Activated CD4-positive, alpha-beta T cell treated with anti-CD3 and anti-CD28 coated beads for 4 hours (primary cell): ENCODE measurements around the gene PROK1.
"Not testable (repeated sequence)": the region's sequence is repeated elsewhere in the genome, so short reads cannot be mapped to it uniquely, and the experiment has no call there.

Source experiments
- DNase-seq, 2 donors: peaks; one replicate each; pipeline ENCODE4 v3.0.0-alpha.2; 2020

The PROK1 gene

DNA sequence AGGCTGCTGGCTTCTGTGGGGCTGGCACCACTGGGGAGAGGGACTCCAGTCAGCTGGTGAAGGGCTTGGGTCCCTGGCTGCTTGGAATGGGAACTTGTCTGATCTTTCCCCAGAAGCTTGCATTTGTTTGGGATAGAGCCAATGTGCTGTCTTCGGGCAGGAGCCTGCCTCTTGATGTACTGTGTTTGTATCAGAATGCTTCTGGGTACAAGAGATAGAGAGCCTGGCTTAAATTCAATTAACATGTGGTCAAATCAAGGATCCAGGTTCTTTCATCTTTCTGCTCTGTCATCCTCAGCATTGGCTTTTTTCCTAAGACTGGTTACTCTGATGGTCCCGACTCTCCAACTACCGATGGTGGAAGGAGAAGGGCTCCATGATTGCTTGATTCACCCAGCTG lies 16.0 kb upstream of the PROK1 start:
- no peak for DNase-seq

DNA sequence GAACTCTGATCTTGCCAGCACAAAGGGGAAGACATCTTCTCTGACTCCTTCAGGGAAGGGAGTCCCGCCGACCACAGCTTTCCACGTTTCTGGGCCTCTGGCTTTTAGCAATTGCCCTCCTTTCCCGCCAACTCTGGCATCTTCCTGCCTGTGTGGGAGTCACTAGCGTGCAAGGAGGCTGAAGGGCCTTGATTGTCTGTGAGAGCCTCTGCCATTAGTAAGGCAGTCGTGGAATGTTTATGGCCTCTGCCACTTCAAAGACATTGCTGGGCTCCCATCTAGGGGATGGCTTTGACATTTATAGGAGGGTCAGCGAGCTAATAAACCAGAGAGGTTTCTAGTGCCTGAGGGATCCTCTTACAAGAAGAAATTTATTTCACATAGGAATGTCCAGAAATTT lies 14.3 kb upstream of the PROK1 start:
- no peak for DNase-seq

DNA sequence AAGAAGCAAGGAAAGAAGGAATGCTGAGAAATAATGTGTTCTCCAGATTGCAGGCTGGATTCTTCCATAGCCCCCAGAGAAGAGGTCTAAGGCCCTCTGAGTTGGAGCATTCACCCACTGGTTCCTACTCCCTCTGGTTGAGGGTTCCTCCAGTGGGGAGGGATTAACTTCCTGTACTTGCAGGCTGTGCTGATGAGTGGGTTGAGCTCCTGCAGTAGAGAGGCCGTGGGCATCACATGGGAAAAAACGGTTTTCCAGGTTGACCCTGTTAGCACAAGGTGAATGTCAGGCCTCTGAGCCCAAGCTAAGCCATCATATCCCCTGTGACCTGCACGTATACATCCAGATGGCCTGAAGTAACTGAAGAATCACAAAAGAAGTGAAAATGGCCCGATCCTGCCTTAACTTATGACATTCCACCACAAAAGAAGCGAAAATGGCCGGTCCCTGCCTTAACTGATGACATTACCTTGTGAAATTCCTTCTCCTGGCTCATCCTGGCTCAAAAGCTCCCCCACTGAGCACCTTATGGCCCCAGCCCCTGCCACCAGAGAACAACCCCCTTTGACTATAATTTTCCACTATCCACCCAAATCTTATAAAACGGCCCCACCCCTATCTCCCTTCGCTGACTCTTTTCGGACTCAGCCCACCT lies 13.2 kb upstream of the PROK1 start:
- DNase-seq: not testable (repeated sequence)

DNA sequence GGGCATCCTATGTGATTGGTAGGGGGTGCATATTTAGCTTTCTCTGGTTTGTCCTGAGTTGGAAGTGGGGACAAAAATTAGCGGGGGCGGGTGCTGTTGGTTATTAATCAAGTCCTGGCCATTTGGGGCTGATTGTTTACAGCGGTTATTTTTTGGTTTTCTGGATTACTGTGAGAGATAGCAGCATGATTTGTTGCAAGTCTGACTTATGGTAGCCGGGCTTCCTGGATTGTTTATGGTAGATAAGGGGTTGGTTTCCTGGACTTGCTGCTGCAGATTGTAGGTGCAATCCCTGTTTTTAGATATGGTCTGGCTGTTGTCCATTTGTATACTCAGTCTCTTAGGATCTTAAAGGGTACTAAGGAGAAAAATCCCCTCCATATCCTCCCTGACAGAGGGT lies 12.1 kb upstream of the PROK1 start:
- no peak for DNase-seq

DNA sequence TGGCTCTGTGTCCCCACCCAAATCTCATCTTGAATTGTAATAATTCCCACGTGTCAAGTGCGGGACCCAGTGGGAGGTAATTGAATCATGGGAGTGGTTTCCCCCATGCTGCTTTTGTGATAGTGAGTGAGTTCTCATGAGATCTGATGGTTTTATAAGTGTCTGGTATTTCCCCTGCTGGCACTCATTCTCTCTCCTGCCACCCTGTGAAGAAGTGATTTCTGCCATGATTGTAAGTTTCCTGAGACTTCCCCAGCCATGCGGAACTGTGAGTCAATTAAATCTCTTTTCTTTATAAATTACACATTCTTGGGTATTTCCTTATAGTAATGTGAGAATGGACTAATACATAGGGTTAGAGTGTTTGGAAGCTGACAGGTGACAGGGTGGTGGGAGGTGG lies 11.1 kb upstream of the PROK1 start:
- not testable (repeated sequence) for DNase-seq

DNA sequence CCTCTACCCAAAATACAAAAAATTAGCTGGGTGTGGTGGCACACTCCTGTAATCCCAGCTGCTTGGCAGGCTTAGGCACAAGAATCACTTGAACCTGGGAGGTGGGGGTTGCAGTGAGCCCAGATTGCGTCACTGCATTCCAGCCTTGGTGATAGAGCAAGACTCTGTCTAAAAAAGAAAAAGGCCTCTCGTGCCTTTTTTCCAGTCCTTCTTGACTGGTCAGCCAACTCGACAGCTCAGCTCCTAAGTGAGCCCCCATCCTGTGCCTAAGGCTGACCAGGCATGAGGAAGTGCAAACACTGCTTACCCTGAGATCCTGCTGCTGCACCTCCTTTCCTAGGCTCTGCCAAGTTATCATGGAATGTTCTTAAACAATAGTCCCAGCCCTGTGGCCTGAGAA lies 10.1 kb upstream of the PROK1 start:
- DNase-seq: no peak

DNA sequence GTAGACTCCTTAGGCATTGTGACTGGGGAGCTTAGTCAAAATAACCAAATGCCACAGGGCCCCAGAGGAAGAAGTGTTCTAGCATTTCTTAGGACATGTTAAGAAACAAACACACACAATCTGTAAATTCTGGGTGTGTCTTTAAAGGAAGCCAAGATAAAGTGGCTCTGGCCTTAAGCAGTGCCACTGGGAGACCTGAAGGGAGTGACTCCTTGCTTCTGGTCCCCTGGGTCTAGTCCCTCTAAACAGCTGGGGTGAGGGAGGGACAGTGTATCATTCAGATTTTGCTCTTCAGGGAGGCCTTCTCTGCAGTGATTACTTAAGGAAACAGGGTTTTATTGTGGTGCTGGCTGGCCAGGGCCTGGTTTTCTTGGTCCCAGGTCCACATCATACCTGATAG lies 9.1 kb upstream of the PROK1 start:
- DNase-seq: no peak

DNA sequence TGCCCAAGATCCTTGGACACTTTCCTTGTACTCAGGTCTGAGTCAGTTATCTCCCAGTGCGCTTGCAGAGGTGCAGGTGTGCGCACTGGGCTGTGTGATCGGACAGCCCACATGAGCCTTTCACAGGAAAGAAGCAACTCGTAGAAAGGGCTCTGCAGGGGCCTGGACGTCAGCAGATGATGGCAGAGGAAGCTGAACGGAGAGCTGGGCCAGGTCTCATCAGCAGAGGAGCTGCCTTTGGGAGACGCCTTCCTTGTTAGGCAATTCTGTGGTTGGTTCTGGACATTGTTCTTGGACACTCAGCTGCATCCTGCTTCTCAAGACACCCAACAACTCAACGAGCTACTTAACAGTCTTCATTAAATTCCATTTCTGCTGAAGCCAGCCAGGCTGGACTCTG lies 7.5 kb upstream of the PROK1 start:
- DNase-seq: no peak

DNA sequence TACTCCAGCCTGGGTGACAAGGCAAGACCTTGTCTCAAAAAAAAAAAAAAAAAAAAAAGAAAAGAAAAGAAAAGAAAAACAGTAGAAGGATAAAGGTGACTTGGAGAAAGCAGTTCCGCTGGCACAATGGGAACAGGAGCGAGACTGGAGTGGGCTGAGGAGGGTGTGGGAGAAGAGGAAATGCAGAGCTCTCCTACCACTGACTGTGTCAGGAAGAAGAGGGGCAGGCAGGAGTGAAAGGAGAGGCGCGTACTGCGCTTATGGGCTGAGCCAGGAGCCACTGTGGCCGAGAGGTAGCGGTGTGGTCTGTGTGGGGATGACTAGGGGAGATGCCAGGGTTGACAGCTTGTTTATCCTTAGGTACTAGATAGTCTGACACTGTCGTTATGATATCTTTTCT lies 6.4 kb upstream of the PROK1 start:
- no peak for DNase-seq

DNA sequence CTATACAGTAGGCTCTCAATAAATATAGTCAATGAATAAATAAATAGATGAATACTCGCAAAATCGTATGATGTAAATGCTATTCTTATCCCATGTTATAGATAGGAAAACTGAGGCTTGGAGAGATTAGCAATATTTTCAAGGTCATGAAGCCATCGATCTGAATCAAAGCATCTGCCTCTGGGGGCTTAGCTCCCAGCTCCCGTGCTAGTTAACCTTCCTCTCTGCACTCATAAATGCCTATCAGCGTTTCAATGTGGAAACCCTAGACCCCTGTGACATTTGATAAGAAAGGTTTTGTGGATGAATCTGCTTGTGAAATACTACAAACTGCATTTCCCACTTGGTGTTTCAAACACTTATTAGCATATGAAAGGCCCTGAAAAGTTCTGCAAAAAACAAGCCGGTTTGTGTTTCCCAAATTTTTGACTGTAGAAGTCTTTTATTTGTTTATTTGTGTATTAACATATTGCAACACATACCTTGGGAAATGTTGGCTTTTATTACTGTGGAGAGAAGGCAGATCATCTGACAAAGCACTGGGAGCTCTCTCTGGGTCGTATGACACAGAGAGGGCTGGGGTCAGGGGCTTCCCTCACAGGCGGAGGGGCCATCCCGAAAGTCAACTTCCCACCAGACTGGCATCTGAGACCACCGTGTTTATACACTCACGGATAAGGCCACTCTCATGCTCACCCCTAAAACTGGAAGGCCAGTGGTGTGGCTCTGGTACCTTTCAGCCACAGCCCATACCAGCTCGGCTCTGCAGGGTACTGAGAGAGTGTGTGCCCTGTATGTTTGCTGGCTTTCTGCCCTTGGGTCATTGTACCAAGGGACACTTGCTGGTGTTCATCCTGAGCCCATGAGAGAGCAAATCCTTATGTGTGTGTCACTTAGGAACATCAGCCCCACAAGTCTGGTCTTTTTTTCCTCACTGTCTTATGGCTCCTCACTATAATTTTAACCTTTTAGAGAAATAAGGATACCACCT lies 993 bp upstream of the PROK1 start:
- DNase-seq: no peak

DNA sequence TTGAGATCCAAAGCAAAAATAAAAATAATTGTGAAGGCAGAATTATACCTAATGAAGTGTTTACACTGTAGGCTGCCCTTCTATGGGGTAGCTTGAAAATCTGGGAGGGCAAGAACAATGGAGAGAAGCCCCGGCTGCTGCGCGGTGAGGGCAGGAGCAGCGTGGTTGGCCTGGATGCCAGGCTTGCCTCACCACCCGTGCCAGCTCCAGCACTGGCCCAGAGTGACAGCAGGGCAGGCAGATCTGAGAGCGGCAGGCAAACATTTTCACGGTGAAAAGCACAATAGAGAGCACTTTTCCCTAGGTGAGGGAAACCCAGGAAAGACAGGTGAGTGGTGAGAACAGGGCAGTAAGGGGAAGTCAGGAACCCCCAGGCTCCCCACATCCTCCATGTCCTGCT lies 1.4 kb downstream of the PROK1 start:
- no peak for DNase-seq

DNA sequence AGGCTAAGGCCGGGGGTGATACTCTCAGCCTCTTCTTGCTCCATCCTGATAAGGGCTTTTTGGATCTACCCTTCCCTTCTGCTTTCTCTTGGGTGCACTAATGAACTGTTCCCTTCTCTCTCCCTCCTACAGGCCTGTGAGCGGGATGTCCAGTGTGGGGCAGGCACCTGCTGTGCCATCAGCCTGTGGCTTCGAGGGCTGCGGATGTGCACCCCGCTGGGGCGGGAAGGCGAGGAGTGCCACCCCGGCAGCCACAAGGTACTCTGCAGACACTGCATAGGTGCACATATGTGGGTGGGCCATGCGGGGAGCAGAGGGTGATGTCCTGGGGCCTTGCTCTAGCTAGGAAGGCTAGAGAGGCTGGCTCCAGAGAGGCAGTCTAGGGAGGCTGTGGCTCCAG lies 2.9 kb downstream of the PROK1 start:
- no peak for DNase-seq

DNA sequence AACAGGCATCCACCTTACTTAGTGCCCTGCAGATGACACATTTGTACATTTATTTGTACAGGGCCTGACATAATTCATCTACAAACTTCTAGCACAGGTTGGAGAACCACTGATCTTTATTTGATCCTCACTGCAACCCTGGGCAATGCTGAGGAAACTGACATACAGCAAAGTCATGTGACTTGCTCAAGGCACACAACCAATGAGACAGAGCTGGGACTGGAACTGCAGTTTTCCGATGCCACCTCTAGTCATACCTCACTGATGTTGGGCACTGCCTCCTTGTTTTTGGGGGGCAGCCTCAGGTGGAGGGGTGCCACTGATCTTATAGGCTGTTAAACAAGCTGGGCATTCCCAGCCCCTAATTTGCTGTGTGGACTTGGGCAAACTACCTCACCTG lies 3.4 kb downstream of the PROK1 start:
- no peak for DNase-seq

DNA sequence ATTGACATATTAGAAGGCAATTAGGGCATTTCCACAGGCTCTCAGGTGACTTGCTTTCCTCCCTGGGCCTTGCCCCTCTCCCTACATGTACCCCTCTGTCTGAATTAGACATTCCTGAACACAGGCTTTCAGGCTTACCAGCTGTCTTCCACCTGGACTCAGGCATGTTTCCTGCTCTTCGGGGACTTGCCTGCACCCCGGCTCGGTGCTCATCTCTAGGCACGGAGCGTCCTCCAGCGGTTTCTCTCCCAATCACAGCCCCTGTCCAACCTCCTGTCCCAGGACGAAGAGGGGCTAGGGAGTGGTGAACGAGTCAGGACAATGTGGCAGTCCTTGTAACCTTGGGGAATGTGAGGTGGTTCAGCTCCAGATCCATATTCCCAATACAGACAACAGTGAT lies 4.2 kb downstream of the PROK1 start:
- no peak for DNase-seq

DNA sequence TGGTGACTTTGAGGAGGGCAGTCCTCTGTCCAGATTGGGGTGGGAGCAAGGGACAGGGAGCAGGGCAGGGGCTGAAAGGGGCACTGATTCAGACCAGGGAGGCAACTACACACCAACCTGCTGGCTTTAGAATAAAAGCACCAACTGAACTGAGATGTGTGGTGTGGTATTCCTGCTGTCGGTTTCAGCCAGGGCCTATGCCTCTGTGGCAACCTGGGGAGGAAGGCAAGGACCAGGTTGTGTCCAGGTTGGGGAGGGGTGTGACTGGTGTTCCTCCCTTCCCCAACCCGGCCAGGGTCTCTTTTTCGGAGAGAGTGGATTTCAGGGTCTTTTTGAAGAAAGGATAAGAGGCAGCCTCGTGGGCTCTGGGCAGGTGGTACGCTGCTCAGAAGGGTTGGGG lies 6.3 kb downstream of the PROK1 start:
- no peak for DNase-seq

DNA sequence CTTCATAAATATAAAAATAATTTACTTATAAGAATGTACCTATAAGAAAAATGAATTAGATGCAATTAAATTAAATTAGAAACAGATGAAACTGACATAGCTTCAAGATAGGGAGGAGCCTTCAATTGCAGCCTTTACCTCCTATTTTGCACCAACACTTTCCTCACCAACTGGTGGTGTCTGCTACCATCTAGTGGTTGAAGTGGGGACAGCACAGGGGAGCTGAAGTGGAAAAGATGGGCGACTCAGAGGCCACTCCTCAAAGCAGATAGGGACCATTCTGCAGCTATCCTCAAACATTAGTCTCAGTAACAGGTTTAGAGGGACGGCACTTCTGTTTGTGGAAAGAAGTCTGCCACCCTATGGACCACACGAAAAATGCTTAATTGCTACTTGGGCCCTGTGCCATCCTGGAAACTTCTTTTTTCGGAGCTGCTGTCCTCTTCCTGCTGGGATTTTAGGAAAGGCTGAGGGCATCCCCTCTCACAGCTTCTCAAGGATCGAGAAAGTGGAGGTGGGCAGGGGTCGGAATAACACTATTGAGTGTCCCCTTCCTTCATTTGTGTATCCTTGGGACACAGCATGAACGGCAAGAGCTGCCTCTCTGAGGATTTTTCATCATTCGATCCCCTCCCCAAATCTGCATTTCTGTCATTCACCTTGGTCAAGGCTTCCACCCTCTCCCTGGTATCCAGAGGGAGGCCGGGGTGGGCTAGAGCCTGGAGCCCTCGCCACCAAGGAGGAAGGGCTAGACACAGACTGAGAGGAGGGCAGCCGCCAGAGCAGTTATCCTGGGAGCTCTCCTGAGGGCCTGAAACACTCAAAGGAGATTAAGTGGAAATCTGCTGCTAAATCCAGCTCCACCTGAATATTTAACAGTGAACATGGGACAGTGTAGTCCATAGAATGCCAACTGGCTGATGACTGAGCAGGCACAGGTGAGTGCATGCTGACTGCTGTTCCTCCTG lies 9.6 kb downstream of the PROK1 start:
- DNase-seq: peak; percentile 76 to 89

DNA sequence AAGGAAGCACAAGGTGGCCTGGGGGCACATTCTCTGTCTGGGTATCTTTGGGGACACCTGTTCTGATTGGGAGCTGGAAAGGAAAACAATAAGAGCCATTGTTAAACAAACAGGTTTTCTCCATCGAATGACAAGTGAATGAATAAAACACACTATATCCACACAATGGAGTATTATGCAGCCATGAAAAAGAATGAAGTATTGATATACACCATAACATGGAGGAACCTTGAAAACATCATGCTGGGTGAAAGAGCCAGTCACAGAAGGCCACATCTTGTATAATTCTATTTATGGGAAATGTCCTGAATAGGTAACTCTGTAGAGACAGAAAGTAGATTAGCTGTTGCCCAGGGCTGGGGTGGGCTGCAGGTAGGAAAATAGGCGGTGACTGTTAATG lies 11.1 kb downstream of the PROK1 start:
- no peak for DNase-seq

DNA sequence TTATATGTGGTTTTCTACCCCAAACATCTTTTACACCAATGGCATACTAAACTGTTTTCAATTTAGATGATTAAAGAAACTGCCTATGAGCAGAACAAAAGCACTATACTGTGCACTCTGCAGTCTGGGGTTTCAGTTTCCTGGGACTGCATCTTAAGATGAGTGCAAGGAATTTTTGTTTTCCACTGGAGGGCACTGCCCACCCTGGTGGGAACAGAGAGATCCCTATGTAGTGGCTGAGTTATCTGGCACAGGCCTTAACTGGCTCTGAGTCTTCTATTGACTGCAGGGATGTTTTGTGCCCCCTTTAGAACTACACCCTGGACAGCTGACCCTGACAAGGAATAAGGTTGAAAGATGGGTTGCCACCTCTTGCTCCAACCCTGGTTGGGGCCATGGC lies 12.0 kb downstream of the PROK1 start:
- DNase-seq: no peak

DNA sequence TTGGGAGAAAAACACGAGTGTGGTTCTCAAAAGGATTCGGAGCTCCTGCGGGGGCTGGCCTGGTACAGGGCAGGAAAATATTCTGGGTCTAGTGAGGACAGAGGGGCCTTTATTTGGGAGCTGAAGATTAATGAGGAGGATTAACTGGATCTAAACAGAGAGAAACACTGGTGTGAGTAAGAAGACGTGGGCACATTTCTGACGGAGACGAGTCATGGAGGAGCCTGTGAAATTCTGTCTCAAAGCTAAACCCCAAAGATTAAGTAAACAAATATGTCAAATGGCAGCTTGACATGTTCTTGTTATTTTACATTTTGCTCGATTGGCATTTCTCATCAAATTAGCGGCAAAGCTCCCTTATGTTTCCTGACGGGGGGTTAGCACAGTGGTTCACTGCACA lies 12.8 kb downstream of the PROK1 start:
- no peak for DNase-seq

DNA sequence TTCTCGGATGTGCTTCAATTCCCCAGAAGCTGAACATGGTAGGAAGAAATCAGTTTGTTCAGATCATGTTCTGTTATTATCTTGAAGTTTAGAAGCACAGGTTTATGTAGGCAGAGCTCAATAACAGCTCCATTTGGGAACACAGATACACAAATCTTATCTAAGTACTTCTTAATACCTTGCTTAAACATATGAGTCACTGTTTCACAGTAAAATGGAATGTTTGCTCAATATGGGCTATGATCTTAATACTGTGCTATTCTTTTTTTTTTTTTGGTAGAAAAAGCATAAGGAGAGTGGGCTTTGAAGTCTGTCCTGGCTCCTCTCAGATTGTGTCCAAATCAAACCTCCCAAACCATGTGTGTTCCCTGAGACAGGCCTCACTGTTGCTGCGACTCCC lies 13.4 kb downstream of the PROK1 start:
- DNase-seq: no peak

DNA sequence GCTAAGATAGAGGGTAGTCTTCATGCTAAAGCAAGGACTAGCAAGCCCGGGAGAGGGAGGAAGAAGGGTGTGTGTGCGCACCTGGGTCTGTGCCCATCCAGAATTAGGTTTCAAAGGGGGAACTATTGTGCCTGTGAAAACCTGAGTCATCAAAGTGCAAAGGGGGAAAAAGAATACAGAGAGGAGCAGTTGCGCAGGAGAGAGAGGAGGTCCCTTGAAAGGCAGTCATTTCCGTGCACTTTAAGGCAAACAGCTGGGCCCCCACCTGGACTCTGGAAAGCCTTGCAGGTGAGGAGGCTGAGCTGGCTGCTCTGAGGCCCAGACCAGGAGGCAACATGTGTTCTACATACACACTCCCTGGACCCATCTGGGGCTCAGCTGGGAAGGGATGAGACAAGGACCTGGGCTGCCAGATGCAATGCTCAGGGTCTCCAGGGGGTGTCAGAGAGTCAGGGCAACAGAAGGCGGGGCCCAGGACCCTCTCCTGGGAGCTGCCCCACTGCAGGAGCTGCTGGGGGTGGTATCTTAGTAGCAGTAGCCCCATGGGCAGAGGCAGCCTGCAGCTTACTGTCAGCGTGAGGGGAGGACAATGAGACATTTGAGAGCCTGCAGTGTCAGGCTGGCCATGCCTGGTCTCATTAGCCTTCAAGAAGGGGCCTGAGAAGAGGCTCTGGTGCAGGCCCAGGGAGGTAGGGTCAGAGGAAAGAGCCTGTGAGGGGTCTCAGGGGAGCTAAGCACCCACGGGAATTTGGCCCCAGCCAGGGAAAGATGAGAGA lies 14.3 kb downstream of the PROK1 start:
- no peak for DNase-seq

DNA sequence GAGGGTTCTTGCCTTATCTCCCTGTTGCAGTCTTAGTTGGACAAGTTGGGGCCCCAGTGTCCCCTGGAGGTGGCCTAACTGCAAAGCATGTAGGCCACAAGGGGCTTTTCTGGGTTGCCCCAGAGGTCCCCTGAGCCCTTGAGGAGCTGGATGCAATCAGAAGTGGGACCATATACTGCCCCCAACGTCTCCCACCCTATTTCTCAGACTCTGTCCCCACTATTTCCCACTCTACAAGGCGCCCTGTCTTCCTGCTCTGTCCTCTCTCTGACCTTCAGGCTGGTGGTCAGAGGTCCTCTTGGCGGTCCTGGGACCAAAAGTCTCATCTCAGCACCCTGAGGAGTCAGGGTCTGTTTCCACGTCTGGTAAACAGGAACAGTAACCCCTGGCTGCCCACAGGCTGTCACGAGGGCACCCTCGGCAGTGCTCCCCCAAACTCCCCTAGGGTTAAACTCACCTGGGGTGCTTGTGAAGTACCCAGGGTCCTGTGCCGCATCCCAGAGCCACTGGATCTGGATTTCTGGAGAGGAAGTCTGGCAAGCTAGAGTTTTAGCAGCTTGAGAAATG lies 14.9 kb downstream of the PROK1 start:
- DNase-seq: no peak
